Measurements from ENCODE around the gene GTSE1.

GTSE1 gene

GRCh38 chr22:46365166-46365624, 68.5 kb downstream of the GTSE1 start:
- no peaks in the 10 kb centered on the region for H3K36me3 ChIP-seq (ENCODE audit: control insufficient read depth, insufficient read depth, low read length)
- TF ChIP-seq CTCF (IDR thresholded peaks at IDR 0.05; ENCODE audit: insufficient read depth, low read length, poor library complexity, severe bottlenecking), result no peak
- no peak for DNase-seq (ENCODE audit: extremely low read depth, insufficient read length)
- H3K27me3 ChIP-seq (replicated peaks; ENCODE audit: control insufficient read depth, insufficient read depth, low read length), result no peaks in the 10 kb centered on the region; the same call in 1 of the 2 replicates
- no peak overlapping the region for H3K4me3 ChIP-seq (replicated peaks; ENCODE audit: low read depth, low read length)

- no peaks in the 10 kb centered on the region; the same call in 1 of the 2 replicates for H3K27me3 ChIP-seq (replicated peaks; ENCODE audit: control insufficient read depth, insufficient read depth, low read length)
- no peak overlapping the region for H3K4me3 ChIP-seq (replicated peaks; ENCODE audit: low read depth, low read length)
- no peak for TF ChIP-seq CTCF (IDR thresholded peaks at IDR 0.05; ENCODE audit: insufficient read depth, low read length, poor library complexity, severe bottlenecking)
- H3K36me3 ChIP-seq (ENCODE audit: control insufficient read depth, insufficient read depth, low read length), result no peaks in the 10 kb centered on the region
- no peak for DNase-seq (ENCODE audit: extremely low read depth, insufficient read length)
These were observed 69.7 kb downstream of the GTSE1 start for GRCh38 chr22:46366327-46366731.

GRCh38 chr22:46366801-46367706, 70.4 kb downstream of the GTSE1 start:
- no peak for TF ChIP-seq CTCF (IDR thresholded peaks at IDR 0.05; ENCODE audit: insufficient read depth, low read length, poor library complexity, severe bottlenecking)
- Histone ChIP-seq H3K36me3 (ENCODE audit: control insufficient read depth, insufficient read depth, low read length) (no peaks in the 10 kb centered on the region), H3K4me3 (replicated peaks; ENCODE audit: low read depth, low read length) (no peak overlapping the region; the same call in 1 of the 2 replicates), H3K27me3 (replicated peaks; ENCODE audit: control insufficient read depth, insufficient read depth, low read length) (no peaks in the 10 kb centered on the region; the same call in 1 of the 2 replicates)
- no peak for DNase-seq (ENCODE audit: extremely low read depth, insufficient read length)

GRCh38 chr22:46367707-46368191, 71.1 kb downstream of the GTSE1 start:
- peak; percentile 97 for TF ChIP-seq CTCF (IDR thresholded peaks at IDR 0.05; ENCODE audit: insufficient read depth, low read length, poor library complexity, severe bottlenecking)
- Histone ChIP-seq H3K36me3 (ENCODE audit: control insufficient read depth, insufficient read depth, low read length) (no peaks in the 10 kb centered on the region), H3K4me3 (replicated peaks; ENCODE audit: low read depth, low read length) (no peak overlapping the region; the same call in 1 of the 2 replicates), H3K27me3 (replicated peaks; ENCODE audit: control insufficient read depth, insufficient read depth, low read length) (no peaks in the 10 kb centered on the region; the same call in 1 of the 2 replicates)
- DNase-seq (ENCODE audit: extremely low read depth, insufficient read length), result peak; percentile 64

- no peak for DNase-seq (ENCODE audit: extremely low read depth, insufficient read length)
- H3K36me3 ChIP-seq (ENCODE audit: control insufficient read depth, insufficient read depth, low read length), result no peaks in the 10 kb centered on the region
- no peaks in the 10 kb centered on the region; the same call in 1 of the 2 replicates for H3K27me3 ChIP-seq (replicated peaks; ENCODE audit: control insufficient read depth, insufficient read depth, low read length)
- H3K4me3 ChIP-seq (replicated peaks; ENCODE audit: low read depth, low read length), result no peak overlapping the region
- no peak for TF ChIP-seq CTCF (IDR thresholded peaks at IDR 0.05; ENCODE audit: insufficient read depth, low read length, poor library complexity, severe bottlenecking)
These were observed 71.8 kb downstream of the GTSE1 start for GRCh38 chr22:46368422-46368821.

Data from GM06990 (cell line).